Measurements from ENCODE around the gene PSMD6. TPM values are rescaled to one million over a fixed set of nuclear protein-coding genes. Genes with fewer than 3 reads are reported as not detected.

The PSMD6 gene
- total RNA-seq, 1 donor from 2014 or later = 78.3 TPM

- no peak overlapping the region for H3K27ac ChIP-seq (replicated peaks)
- H3K27me3 ChIP-seq (ENCODE audit: low read depth) = no peaks in the 10 kb centered on the region
- H3K4me1 ChIP-seq = peaks cover 68% of the 10 kb centered on the region
- no peak for DNase-seq
- no peak overlapping the region for H3K4me3 ChIP-seq
- no peaks in the 10 kb centered on the region for H3K36me3 ChIP-seq
- no peak for TF ChIP-seq CTCF (IDR thresholded peaks at IDR 0.05; ENCODE audit: borderline replicate concordance)
- intact Hi-C loops (cut with micrococcal nuclease) = no loop called here
- no peaks in the 10 kb centered on the region for H3K9me3 ChIP-seq (replicated peaks)
Observed at GRCh38 chr3:63966871-63967270, 56.4 kb downstream of the PSMD6 start.

- peaks cover 62% of the 10 kb centered on the region for H3K4me1 ChIP-seq
- no peaks in the 10 kb centered on the region for H3K27me3 ChIP-seq (ENCODE audit: low read depth)
- H3K36me3 ChIP-seq = no peaks in the 10 kb centered on the region
- no peak overlapping the region for H3K4me3 ChIP-seq
- intact Hi-C loops (cut with micrococcal nuclease) = no loop called here
- no peak overlapping the region for H3K27ac ChIP-seq (replicated peaks)
- TF ChIP-seq CTCF (IDR thresholded peaks at IDR 0.05; ENCODE audit: borderline replicate concordance) = no peak
- no peaks in the 10 kb centered on the region for H3K9me3 ChIP-seq (replicated peaks)
- no peak for DNase-seq
Observed at GRCh38 chr3:63966007-63966406, 57.3 kb downstream of the PSMD6 start.

- no peak for DNase-seq
- Histone ChIP-seq H3K4me3 (no peak overlapping the region), H3K27me3 (ENCODE audit: low read depth) (no peaks in the 10 kb centered on the region), H3K36me3 (no peaks in the 10 kb centered on the region), H3K27ac (replicated peaks) (peak overlapping the region; percentile 40), H3K4me1 (peaks cover 62% of the 10 kb centered on the region), H3K9me3 (replicated peaks) (no peaks in the 10 kb centered on the region)
- TF ChIP-seq CTCF (IDR thresholded peaks at IDR 0.05; ENCODE audit: borderline replicate concordance) = no peak
- intact Hi-C loops (cut with micrococcal nuclease) = no loop called here
Observed at GRCh38 chr3:63964681-63965485, 58.4 kb downstream of the PSMD6 start.

GRCh38 chr3:63963496-63963895 is 59.8 kb downstream of the PSMD6 start:
- H3K27ac ChIP-seq (replicated peaks) = no peak overlapping the region
- no peak for DNase-seq
- TF ChIP-seq CTCF (IDR thresholded peaks at IDR 0.05; ENCODE audit: borderline replicate concordance) = no peak
- H3K4me1 ChIP-seq = peaks cover 62% of the 10 kb centered on the region
- no peaks in the 10 kb centered on the region for H3K36me3 ChIP-seq
- no peaks in the 10 kb centered on the region for H3K27me3 ChIP-seq (ENCODE audit: low read depth)
- intact Hi-C loops (cut with micrococcal nuclease) = no loop called here
- no peaks in the 10 kb centered on the region for H3K9me3 ChIP-seq (replicated peaks)
- H3K4me3 ChIP-seq = no peak overlapping the region

GRCh38 chr3:63961891-63962290 is 61.4 kb downstream of the PSMD6 start:
- intact Hi-C loops (cut with micrococcal nuclease) = no loop called here
- H3K4me1 ChIP-seq = peaks cover 46% of the 10 kb centered on the region
- no peaks in the 10 kb centered on the region for H3K9me3 ChIP-seq (replicated peaks)
- H3K27ac ChIP-seq (replicated peaks) = no peak overlapping the region
- no peaks in the 10 kb centered on the region for H3K36me3 ChIP-seq
- H3K27me3 ChIP-seq (ENCODE audit: low read depth) = no peaks in the 10 kb centered on the region
- DNase-seq = no peak
- TF ChIP-seq CTCF (IDR thresholded peaks at IDR 0.05; ENCODE audit: borderline replicate concordance) = peak; percentile 75
- no peak overlapping the region for H3K4me3 ChIP-seq

Other genes with a start within 250 kb of the PSMD6 start
- not detected for gene C3orf49, start 204.2 kb downstream of the PSMD6 start, total RNA-seq
- gene THOC7, start 159.7 kb downstream of the PSMD6 start, total RNA-seq = 79.4 TPM
- 12.1 TPM for gene ATXN7, start 159.6 kb downstream of the PSMD6 start, total RNA-seq
- not detected for gene SCAANT1, start 111.1 kb downstream of the PSMD6 start, total RNA-seq
- 8.7 TPM for gene PRICKLE2, start 202.0 kb upstream of the PSMD6 start, total RNA-seq

Data from left ventricle myocardium inferior (tissue), 1 donor.